Measurements from ENCODE around the gene CTSZ. TPM values are rescaled to one million over a fixed set of nuclear protein-coding genes. Genes with fewer than 3 reads are reported as not detected.

The CTSZ gene
- total RNA-seq, 4 donors from 2014 or later: 61.9 to 246 (median 226) TPM

- in situ Hi-C loops (cut with MboI; ENCODE audit: low pct_ligation_motif_present in 1 of 4, low pct_unique_long_range_greater_than_20kb in 1 of 4, low sequenced_read_pairs in 3 of 4): no loop called here
- no peak for DNase-seq
These were observed 4.2 kb upstream of the CTSZ start for GRCh38 chr20:59010995-59011873.

DNA sequence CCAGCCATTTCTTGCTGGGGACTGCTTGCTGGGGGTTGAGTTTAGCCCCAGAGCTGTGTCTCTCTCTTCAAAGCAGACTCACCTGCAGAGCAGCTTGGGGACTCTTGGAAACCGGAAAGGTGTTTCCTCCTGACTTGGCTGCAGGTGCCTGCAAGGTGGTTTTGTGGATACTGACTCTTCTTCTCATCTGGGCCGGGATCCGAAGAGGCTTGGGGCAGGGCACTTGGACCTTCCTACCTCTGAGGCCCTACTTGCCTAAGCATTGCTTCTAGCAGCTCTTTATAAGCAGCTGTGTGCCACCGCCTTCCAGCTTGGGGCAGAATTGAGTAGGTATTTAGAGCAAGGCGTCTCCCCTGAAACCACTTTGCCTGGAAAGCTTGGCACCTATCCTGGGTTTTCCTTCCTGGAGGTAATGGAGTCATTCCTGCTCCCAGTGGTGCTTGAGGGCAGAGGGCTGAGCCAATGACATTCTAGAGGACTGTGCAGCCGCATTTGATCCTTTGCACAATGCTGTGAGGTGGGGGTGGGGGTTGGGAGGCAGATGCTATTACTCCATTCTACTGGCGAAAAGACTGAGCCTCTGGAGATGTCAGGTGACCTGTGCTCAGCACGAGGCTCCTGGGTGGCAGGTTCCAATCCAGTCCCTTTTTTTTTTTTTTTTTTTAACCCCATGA is 3.4 kb upstream of the CTSZ start:
- H3K4me3 ChIP-seq: no peak overlapping the region
- H3K9me3 ChIP-seq: no peaks in the 10 kb centered on the region
- intact Hi-C loops (cut with DNase I; ENCODE audit: low total_unique reads): no loop called here
- peak; percentile 53 for DNase-seq
- H3K36me3 ChIP-seq: no peaks in the 10 kb centered on the region
- peak overlapping the region in 3 of 4 donors; percentile 2 to 24 (median 11) for H3K27ac ChIP-seq
- H3K4me1 ChIP-seq: peaks cover 13 to 25% (median 17%) of the 10 kb centered on the region in 4 donors
- TF ChIP-seq POLR2AphosphoS5 (IDR thresholded peaks at IDR 0.05): no peak
- TF ChIP-seq POLR2A (IDR thresholded peaks at IDR 0.05): no peak
- TF ChIP-seq CTCF (IDR thresholded peaks at IDR 0.05): no peak
- TF ChIP-seq EP300 (IDR thresholded peaks at IDR 0.05; ENCODE audit: low read depth): no peak
- in situ Hi-C loops (cut with MboI; ENCODE audit: low pct_ligation_motif_present in 1 of 4, low pct_unique_long_range_greater_than_20kb in 1 of 4, low sequenced_read_pairs in 3 of 4): no loop called here
- H3K27me3 ChIP-seq: no peaks in the 10 kb centered on the region
- 40 to 61% methylated on average over 4 to 8 of the region's 8 CpGs for WGBS, 2 donors (ENCODE audit: low coverage in 1 of 2)

More at GRCh38 chr20:59010995-59011873, 4.2 kb upstream of the CTSZ start:
- peak overlapping the region in 3 of 4 donors; percentile 11 to 24 (median 23) for H3K27ac ChIP-seq
- H3K9me3 ChIP-seq: no peaks in the 10 kb centered on the region
- WGBS, 2 donors (ENCODE audit: low coverage in 1 of 2): 71 to 72% methylated on average over 13 to 17 of the region's 17 CpGs
- intact Hi-C loops (cut with DNase I; ENCODE audit: low total_unique reads): no loop called here
- H3K27me3 ChIP-seq: no peaks in the 10 kb centered on the region
- peaks cover 5 to 17% (median 10%) of the 10 kb centered on the region in 4 donors for H3K4me1 ChIP-seq
- H3K4me3 ChIP-seq: no peak overlapping the region
- no peaks in the 10 kb centered on the region for H3K36me3 ChIP-seq
- TF ChIP-seq POLR2AphosphoS5 (IDR thresholded peaks at IDR 0.05) (no peak), CTCF (IDR thresholded peaks at IDR 0.05) (no peak), POLR2A (IDR thresholded peaks at IDR 0.05) (no peak)

DNA sequence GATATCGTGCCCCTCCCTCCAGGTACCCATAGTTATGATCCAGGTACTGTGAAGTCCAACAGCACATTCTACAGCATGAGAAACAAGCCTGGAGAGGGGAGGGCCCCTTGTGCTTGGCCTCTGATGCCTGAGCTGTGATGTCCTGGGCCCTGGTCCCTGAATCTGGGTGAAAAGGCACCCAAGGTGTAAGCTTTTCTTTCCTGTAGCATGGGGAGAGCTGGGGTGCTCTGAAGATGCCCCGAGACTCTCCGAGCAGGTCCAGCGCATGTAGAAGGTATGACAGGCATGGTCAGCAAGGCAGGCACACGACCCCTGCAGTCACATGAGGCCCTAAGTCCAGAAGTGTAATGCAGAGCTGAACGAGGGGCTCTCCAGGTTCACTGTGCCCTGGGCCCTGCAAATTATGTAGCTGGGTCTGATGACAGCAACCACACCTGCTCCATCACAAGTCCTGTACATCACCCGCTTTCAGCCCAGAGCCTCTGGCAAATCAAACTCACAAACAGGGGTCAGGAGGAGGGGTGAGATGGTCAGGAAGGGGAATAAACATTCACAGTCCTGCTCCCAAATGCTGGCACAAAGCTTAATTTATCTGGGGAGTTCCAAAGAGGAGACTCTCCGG is 1.8 kb upstream of the CTSZ start:
- TF ChIP-seq POLR2A (IDR thresholded peaks at IDR 0.05): no peak
- no peak for TF ChIP-seq POLR2AphosphoS5 (IDR thresholded peaks at IDR 0.05)
- TF ChIP-seq CTCF (IDR thresholded peaks at IDR 0.05): no peak
- TF ChIP-seq EP300 (IDR thresholded peaks at IDR 0.05; ENCODE audit: low read depth): no peak
- H3K36me3 ChIP-seq: no peaks in the 10 kb centered on the region
- WGBS, 2 donors (ENCODE audit: low coverage in 1 of 2): 86% methylated on average over 8 of the region's 8 CpGs; no CpG with 5 or more reads in 1 of the 2 donors
- intact Hi-C loops (cut with DNase I; ENCODE audit: low total_unique reads) (no loop called here), in situ Hi-C loops (cut with MboI; ENCODE audit: low pct_ligation_motif_present in 1 of 4, low pct_unique_long_range_greater_than_20kb in 1 of 4, low sequenced_read_pairs in 3 of 4) (no loop called here)
- H3K4me3 ChIP-seq: no peak overlapping the region
- peaks cover 28 to 39% (median 33%) of the 10 kb centered on the region in 4 donors for H3K4me1 ChIP-seq
- no peaks in the 10 kb centered on the region for H3K9me3 ChIP-seq
- no peaks in the 10 kb centered on the region for H3K27me3 ChIP-seq
- H3K27ac ChIP-seq: no peak overlapping the region
- DNase-seq: no peak

Data from transverse colon (tissue), 4 donors.